Osteocyte (in vitro differentiated cells): ENCODE measurements around the gene LSMEM2. TPM values are rescaled to one million over a fixed set of nuclear protein-coding genes. Genes with fewer than 3 reads are reported as not detected.

ENCODE experiments used
- DNase-seq: peaks from one replicate; pipeline ENCODE4 v3.0.0; 2021; ENCODE audit warnings: mixed read lengths; ENCODE audit not compliant: unreplicated experiment; ENCODE audit errors: extremely low spot score
- H3K27ac Mint-ChIP-seq: one replicate; pipeline ENCODE4 v1.8.0; 2021; ENCODE audit warnings: mild to moderate bottlenecking, mixed read lengths; ENCODE audit not compliant: unreplicated experiment
- H3K27me3 Mint-ChIP-seq: one replicate; pipeline ENCODE4 v1.8.0; 2021; ENCODE audit warnings: mixed read lengths; ENCODE audit not compliant: unreplicated experiment
- H3K36me3 Mint-ChIP-seq: one replicate; pipeline ENCODE4 v1.8.0; 2021; ENCODE audit warnings: mixed read lengths; ENCODE audit not compliant: unreplicated experiment
- H3K4me1 Mint-ChIP-seq: one replicate; pipeline ENCODE4 v1.8.0; 2021; ENCODE audit warnings: mixed read lengths; ENCODE audit not compliant: unreplicated experiment
- H3K4me3 Mint-ChIP-seq: one replicate; pipeline ENCODE4 v1.8.0; 2021; ENCODE audit warnings: mild to moderate bottlenecking, moderate library complexity, mixed read lengths; ENCODE audit not compliant: unreplicated experiment
- H3K9me3 Mint-ChIP-seq: one replicate; pipeline ENCODE4 v1.8.0; 2021; ENCODE audit warnings: mixed read lengths; ENCODE audit not compliant: unreplicated experiment
- total RNA-seq: library from RNA; stranded (reverse); gene quantifications from 2 replicates; pipeline ENCODE4 v1.2.1, GENCODE V29; 2021
- TF ChIP-seq, protein P1 (sequence below): fragments of 200-600 bp; sonication (generic); IDR thresholded peaks from 2 replicates; pipeline ENCODE4 v1.5.0; 2021; ENCODE audit warnings: antibody characterized with exemption, mild to moderate bottlenecking, moderate library complexity

Gene LSMEM2
- total RNA-seq, 1 donor from 2014 or later, result not detected

DNA sequence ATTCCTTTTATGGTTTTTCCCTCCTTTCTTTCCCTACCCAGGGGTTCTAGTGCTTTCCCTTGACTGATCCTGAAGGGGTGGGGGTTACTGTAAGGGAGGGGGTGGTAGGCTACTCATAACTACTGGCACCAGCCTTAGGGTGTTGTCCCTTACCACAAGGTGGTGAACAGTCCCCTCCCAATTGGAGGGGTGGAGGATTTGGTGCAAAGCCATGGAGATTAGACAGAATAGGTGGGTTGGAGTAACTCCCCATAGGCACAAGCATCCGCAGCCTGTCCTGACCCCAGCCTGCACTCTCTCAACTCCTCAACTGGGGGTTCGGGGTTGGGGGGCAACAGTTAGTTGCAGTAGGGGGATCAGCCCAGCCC is 46.2 kb downstream of the LSMEM2 start:
- no peaks in the 10 kb centered on the region for H3K36me3 Mint-ChIP-seq
- H3K9me3 Mint-ChIP-seq, result no peaks in the 10 kb centered on the region
- no peak overlapping the region for H3K27ac Mint-ChIP-seq
- H3K4me1 Mint-ChIP-seq, result peaks cover 29% of the 10 kb centered on the region
- peak overlapping the region; percentile 18 for H3K4me3 Mint-ChIP-seq
- no peak for DNase-seq
- H3K27me3 Mint-ChIP-seq, result no peaks in the 10 kb centered on the region
- TF ChIP-seq, protein P1, sequence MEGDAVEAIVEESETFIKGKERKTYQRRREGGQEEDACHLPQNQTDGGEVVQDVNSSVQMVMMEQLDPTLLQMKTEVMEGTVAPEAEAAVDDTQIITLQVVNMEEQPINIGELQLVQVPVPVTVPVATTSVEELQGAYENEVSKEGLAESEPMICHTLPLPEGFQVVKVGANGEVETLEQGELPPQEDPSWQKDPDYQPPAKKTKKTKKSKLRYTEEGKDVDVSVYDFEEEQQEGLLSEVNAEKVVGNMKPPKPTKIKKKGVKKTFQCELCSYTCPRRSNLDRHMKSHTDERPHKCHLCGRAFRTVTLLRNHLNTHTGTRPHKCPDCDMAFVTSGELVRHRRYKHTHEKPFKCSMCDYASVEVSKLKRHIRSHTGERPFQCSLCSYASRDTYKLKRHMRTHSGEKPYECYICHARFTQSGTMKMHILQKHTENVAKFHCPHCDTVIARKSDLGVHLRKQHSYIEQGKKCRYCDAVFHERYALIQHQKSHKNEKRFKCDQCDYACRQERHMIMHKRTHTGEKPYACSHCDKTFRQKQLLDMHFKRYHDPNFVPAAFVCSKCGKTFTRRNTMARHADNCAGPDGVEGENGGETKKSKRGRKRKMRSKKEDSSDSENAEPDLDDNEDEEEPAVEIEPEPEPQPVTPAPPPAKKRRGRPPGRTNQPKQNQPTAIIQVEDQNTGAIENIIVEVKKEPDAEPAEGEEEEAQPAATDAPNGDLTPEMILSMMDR, result no peak

DNA sequence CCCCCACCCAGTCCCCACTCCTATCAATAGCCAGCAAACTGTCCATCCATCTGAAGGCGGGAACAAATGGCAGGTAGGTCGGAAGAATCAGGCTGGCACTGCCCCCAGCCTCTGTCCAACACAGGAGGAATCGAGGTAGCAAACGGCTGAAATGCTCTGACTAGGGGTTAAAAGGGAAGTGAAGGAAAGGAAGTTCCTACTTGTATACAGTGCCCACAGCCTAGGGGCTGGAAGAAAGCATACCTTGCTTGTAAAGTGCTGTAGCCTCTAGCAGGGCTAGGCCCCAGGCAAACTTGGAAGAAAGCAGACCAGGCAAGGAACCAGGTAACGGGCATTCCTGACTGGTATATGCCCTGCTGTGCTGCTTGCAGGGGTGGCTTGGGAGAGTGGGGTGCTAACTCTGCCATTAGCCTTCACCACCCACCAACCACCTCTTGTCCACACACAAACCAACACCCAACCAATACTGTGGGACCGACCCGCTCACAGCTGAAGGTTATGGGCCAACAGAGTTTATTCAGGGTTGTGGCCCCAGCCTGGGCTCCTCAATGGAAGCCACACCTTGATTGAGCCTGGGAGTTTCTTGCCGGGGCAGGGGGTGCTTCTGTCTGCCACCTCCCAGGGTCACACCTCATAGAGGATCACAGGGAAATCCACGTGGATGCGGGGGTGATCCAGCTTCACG is 46.8 kb downstream of the LSMEM2 start:
- H3K4me1 Mint-ChIP-seq, result peaks cover 25% of the 10 kb centered on the region
- H3K27ac Mint-ChIP-seq, result no peak overlapping the region
- H3K4me3 Mint-ChIP-seq, result no peak overlapping the region
- DNase-seq, result no peak
- TF ChIP-seq, protein P1, result no peak
- no peaks in the 10 kb centered on the region for H3K27me3 Mint-ChIP-seq
- no peaks in the 10 kb centered on the region for H3K9me3 Mint-ChIP-seq
- H3K36me3 Mint-ChIP-seq, result peaks cover 1% of the 10 kb centered on the region

DNA sequence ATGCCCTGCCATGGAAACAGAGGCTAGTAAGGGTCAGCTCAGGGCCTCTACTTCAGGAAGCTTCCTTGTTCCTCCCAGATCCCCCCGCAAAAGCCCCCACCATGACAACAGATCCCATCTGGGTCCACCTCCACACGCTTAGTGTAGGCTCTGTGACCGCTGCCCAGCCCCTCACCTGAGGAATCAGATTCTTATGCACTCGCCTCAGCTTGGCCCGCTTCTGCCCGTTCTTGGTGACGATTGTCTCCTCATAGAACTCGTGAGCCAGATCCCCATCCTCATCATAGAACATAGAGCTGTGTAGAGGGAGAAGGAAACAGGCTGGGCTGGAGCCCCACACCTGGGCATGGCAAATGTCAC is 47.3 kb downstream of the LSMEM2 start:
- H3K4me3 Mint-ChIP-seq, result peak overlapping the region; percentile 29

DNA sequence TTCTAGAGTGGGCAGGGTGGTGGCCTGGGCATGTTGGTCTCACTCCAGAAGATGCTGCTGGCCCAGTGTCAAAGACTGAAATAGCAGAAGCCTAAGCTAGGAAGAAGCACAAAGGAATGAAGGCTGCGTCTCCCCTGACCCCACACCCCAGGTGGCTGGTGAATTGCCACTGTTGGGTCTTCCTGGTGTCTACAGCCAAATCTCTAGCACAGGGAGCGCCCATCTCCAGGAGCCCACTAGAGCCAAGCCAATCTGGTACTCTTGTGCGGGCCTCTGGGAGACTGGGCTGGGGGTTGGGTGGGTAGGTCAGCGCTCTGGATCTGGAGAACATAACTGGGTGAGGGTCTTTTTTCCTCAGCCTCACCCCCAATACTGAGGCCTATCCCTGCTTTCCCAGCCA is 48.2 kb downstream of the LSMEM2 start:
- TF ChIP-seq, protein P1, result no peak
- Mint-ChIP-seq H3K36me3 (peaks cover 6% of the 10 kb centered on the region), H3K27me3 (no peaks in the 10 kb centered on the region), H3K27ac (peak overlapping the region; percentile 41), H3K9me3 (no peaks in the 10 kb centered on the region), H3K4me3 (peak overlapping the region; percentile 89), H3K4me1 (peaks cover 23% of the 10 kb centered on the region)
- no peak for DNase-seq

More for the DNA sequence above, 47.3 kb downstream of the LSMEM2 start:
- Mint-ChIP-seq H3K36me3 (peaks cover 2% of the 10 kb centered on the region), H3K27ac (no peak overlapping the region), H3K4me1 (peaks cover 24% of the 10 kb centered on the region), H3K9me3 (no peaks in the 10 kb centered on the region), H3K27me3 (no peaks in the 10 kb centered on the region)
- DNase-seq, result no peak
- TF ChIP-seq, protein P1, result no peak

DNA sequence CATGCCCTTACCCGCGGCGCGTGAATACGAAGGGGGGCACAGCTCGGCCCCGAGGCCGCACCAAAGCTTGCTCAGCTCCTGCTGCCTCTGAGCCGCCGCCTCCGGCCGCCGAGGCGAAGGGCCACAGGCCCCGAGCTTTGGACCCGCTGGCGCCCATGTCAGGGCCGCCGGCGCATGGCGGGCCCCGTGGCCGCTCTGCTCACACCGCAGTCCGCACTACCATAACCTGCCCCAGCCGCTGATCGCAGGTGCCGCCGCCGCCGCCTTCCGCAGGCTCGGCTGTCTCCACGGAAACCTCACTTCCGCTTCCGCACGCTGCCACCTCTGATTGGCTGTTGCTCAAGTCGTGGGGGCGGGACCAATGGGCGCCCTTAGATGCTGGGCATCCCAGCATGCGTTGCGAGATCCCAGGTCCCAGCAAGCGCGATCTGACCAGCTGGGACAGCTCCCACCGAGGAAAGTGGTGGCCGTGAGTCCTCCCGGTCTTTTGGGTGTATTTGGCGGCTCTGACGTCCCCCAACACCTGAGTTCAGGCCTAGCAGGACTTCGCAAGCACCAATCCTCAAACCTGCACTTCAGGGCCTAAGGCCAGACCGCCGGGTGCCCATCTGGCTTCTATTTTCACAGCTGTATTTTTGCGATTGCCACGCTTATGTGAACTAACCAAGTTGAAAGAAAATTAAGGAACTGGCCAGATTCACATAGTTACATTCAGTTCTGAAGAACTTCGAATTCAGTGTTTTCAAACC is 49.2 kb downstream of the LSMEM2 start, which contains the start of gene TUSC2:
Gene TUSC2, minus strand, starts transcription at position 281 of the 749 bp plus-strand sequence. Its CDS starts 124 bp downstream, at position 157.
- TF ChIP-seq, protein P1, result no peak
- H3K4me1 Mint-ChIP-seq, result peaks cover 19% of the 10 kb centered on the region
- peak; percentile 97 for DNase-seq
- H3K9me3 Mint-ChIP-seq, result no peaks in the 10 kb centered on the region
- H3K4me3 Mint-ChIP-seq, result peak within 1 kb of the TSS; percentile 89
- no peaks in the 10 kb centered on the region for H3K27me3 Mint-ChIP-seq
- peak within 1 kb of the TSS; percentile 89 for H3K27ac Mint-ChIP-seq
- H3K36me3 Mint-ChIP-seq, result peaks cover 8% of the 10 kb centered on the region
